ENCODE data around the gene POU3F2. TPM values are rescaled to one million over a fixed set of nuclear protein-coding genes. Genes with fewer than 3 reads are reported as not detected.

POU3F2 gene
- total RNA-seq = not detected
- polyA plus RNA-seq = 0.05 TPM
- long read RNA-seq, donor 1 = 0 reads
- long read RNA-seq, donor 2 = 0 reads
- long read RNA-seq, donor 3 = 0 reads
- long read RNA-seq, donor 4 = 0 reads

DNA sequence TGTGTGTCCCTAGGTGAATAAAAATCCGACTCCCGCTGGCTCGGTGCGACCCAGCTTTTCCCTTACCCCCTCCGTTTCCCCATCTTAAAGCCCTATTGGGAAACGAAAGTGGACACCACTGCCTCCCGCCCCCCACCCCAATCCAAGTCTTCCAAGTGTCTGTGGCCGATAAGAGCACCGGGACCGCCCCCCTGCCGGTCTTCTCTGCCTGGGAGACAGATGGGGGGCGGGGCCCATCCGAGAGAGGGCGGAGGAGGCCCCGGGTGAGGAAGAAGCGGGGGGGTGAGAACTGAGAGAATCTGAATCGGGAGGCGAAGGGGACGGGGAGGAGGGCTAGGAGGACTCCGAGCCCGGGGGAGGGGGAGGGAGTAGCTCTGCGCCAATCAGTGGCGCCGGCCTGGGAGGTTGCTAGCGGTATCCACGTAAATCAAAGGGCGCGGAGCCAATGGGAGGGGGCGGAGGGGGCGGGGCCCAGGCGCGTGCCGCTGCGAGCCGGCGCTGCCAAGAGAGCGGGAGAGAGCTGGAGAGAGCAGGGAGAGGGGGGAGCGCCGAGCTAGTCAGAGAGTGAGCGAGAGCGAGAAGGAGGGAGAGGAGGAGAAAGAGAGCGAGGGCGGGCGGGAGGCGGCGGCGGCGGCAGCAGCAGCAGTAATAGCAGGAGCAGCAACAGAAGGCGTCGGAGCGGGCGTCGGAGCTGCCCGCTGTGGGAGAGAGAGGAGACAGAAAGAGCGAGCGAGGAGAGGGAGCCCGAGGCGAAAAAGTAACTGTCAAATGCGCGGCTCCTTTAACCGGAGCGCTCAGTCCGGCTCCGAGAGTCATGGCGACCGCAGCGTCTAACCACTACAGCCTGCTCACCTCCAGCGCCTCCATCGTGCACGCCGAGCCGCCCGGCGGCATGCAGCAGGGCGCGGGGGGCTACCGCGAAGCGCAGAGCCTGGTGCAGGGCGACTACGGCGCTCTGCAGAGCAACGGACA is at the start of gene POU3F2:
TSS of gene POU3F2 (plus strand) at position 515 of the 972 bp plus-strand sequence. CDS start at position 815, 300 bp downstream.
- Histone ChIP-seq H3K9me3 (ENCODE audit: control insufficient read depth, low read length) (no peaks in the 10 kb centered on the region), H3K27ac (ENCODE audit: low read length) (no peak within 1 kb of the TSS), H3K4me3 (ENCODE audit: low read length) (peak within 1 kb of the TSS; percentile 79), H3K4me1 (ENCODE audit: control insufficient read depth, insufficient read depth, low read length) (peaks cover 7% of the 10 kb centered on the region), H3K27me3 (ENCODE audit: control insufficient read depth, insufficient read depth) (peaks cover 3% of the 10 kb centered on the region)
- DNase-seq (peak; percentile 66 to 83 (median 79)), ATAC-seq (peak; percentile 80 to 84)
- intact Hi-C loops (cut with DNase I) = no loop called here
- under 1% methylated on average over 83 of the region's 83 CpGs for WGBS

DNA sequence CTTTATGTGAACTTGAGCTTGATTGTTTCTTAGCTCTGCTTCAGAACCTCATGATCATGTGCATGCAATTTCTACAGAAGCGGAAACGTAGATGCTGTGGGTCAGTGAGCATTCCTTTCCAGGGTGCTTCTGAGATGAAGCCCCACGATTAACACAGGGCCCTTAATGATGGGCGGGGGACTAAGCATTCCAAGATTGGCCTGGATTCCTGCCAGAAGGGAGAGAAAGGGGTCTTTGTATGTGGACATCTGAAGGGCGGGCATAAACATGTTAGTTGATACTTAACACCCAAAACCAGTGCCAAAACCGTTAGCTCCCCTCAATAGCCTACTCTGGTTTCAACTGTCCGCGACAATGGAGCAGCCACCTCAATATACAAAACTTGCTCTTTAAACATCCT is 46.9 kb upstream of the POU3F2 start:
- Histone ChIP-seq H3K27me3 (ENCODE audit: control insufficient read depth, insufficient read depth) (no peaks in the 10 kb centered on the region), H3K9me3 (ENCODE audit: control insufficient read depth, low read length) (no peaks in the 10 kb centered on the region), H3K27ac (ENCODE audit: low read length) (no peak overlapping the region), H3K4me3 (ENCODE audit: low read length) (no peak overlapping the region), H3K4me1 (ENCODE audit: control insufficient read depth, insufficient read depth, low read length) (no peaks in the 10 kb centered on the region)
- ATAC-seq (no peak), DNase-seq (no peak)
- WGBS = 52% methylated on average over 8 of the region's 8 CpGs
- intact Hi-C loops (cut with DNase I) = no loop called here

DNA sequence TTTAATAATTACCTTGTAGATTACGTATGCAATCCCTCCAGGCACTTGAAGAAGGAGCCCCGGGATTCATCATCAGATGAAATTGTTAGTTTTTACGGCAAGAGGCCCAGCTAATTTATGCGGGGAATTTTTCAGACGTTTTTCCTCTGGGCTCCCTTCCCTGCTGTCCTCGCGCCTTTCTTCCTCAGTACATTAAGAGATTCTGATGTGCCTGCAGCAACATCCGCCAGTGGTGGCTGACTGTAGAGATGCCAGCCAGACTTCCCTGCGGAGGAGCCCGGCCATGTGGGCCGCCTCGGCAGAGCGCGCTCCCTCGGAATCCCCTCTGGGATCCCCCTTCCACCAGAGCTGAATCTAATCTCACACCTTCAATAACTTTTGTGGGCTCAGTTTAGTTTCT is 46.4 kb upstream of the POU3F2 start:
- H3K9me3 ChIP-seq (ENCODE audit: control insufficient read depth, low read length) = no peaks in the 10 kb centered on the region
- no peak for DNase-seq
- intact Hi-C loops (cut with DNase I) = no loop called here
- H3K27ac ChIP-seq (ENCODE audit: low read length) = no peak overlapping the region
- 17% methylated on average over 15 of the region's 15 CpGs for WGBS
- H3K27me3 ChIP-seq (ENCODE audit: control insufficient read depth, insufficient read depth) = no peaks in the 10 kb centered on the region
- ATAC-seq = no peak
- no peaks in the 10 kb centered on the region for H3K4me1 ChIP-seq (ENCODE audit: control insufficient read depth, insufficient read depth, low read length)
- H3K4me3 ChIP-seq (ENCODE audit: low read length) = no peak overlapping the region

DNA sequence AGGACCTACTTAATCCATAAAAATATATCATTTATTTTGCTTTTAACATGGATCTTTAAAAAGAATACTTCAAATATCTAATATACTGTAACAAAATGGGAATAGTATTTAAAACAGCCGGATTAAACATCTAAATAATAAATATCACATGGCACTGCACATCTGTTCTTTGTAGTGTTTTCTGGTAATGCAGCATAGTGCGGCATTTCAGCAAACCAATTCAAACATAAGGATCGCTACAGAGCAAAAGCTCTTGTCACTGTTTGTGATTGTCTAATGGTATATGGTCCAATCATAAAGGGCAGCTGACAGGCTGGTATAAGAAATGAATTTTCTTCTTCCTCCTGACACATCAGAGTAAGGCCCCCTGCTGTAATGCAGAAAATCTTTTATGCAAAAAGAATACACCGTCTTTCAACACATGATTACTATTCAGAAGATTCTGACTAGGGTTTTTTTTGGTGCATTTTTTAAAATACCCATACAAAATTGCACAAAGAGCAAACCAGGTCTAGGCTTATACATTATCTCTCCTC is 40.0 kb upstream of the POU3F2 start:
- no peak for ATAC-seq
- intact Hi-C loops (cut with DNase I) = no loop called here
- no peak overlapping the region for H3K27ac ChIP-seq (ENCODE audit: low read length)
- H3K9me3 ChIP-seq (ENCODE audit: control insufficient read depth, low read length) = no peaks in the 10 kb centered on the region
- peaks cover 3% of the 10 kb centered on the region for H3K27me3 ChIP-seq (ENCODE audit: control insufficient read depth, insufficient read depth)
- DNase-seq = no peak
- no peaks in the 10 kb centered on the region for H3K4me1 ChIP-seq (ENCODE audit: control insufficient read depth, insufficient read depth, low read length)
- 73% methylated on average over 4 of the region's 4 CpGs for WGBS
- H3K4me3 ChIP-seq (ENCODE audit: low read length) = no peak overlapping the region

DNA sequence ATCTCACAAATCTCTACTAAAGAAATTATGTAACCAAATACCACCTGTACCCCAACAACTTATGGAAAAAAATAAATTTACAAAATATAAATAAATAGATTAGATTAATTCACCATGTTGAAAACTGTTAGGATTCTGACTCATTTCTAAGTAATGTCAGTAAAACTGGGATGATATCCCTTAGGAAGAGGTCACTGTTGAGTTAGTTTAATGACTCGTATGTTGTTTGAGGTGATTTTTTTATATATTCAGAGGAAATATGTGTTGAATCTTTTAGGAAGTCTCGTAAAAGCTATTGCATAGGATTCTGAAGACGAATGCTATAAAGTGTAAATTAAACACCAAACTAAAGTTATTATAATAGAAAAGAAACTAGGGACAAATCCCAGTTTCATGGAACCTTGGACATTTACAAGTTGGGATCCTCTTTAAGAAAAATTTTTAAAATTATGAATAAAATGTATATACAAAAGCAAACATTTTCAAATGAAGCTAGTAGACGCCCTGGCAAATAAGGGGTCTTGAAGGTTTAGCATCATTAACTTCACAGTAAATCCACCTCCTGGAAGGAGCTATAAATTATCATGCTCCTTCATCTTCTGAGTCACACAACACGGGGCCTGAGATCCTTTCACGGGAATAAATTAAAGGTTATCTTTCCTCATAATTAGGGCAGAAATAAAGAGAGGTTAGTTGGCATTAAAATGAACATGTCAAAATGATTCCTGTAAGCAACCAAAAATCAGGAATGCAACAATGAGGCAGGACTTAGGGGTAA is 37.0 kb upstream of the POU3F2 start:
- no peak overlapping the region for H3K27ac ChIP-seq (ENCODE audit: low read length)
- ATAC-seq (no peak), DNase-seq (no peak)
- H3K9me3 ChIP-seq (ENCODE audit: control insufficient read depth, low read length) = no peaks in the 10 kb centered on the region
- 75% methylated on average over 6 of the region's 6 CpGs for whole genome bisulfite sequencing
- H3K4me3 ChIP-seq (ENCODE audit: low read length) = no peak overlapping the region
- intact Hi-C loops (cut with DNase I) = no loop called here
- H3K4me1 ChIP-seq (ENCODE audit: control insufficient read depth, insufficient read depth, low read length) = no peaks in the 10 kb centered on the region
- peaks cover 3% of the 10 kb centered on the region for H3K27me3 ChIP-seq (ENCODE audit: control insufficient read depth, insufficient read depth)

DNA sequence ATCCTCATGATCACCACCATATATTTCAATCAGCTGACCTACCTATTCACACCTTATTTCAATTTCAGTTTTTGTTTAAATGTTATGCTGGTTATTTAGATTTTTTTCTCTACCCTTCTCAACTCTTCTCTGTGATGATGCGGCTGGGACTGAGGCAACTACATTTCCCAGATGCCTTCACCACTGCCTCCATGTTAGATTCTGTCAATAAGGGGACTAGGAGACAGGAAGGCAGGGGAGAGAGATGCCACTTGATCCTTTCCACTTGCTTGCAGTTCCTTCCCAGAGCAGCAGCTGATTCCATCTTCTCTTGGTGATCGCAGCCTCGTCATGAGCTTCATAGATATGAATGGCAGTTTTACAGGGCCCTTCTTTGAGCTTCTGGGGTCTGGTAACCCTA is 33.5 kb upstream of the POU3F2 start:
- H3K27me3 ChIP-seq (ENCODE audit: control insufficient read depth, insufficient read depth) = no peaks in the 10 kb centered on the region
- no peak overlapping the region for H3K27ac ChIP-seq (ENCODE audit: low read length)
- no peaks in the 10 kb centered on the region for H3K4me1 ChIP-seq (ENCODE audit: control insufficient read depth, insufficient read depth, low read length)
- intact Hi-C loops (cut with DNase I) = no loop called here
- H3K9me3 ChIP-seq (ENCODE audit: control insufficient read depth, low read length) = no peaks in the 10 kb centered on the region
- H3K4me3 ChIP-seq (ENCODE audit: low read length) = no peak overlapping the region
- WGBS = 74% methylated on average over 3 of the region's 3 CpGs
- DNase-seq (no peak), ATAC-seq (no peak)

DNA sequence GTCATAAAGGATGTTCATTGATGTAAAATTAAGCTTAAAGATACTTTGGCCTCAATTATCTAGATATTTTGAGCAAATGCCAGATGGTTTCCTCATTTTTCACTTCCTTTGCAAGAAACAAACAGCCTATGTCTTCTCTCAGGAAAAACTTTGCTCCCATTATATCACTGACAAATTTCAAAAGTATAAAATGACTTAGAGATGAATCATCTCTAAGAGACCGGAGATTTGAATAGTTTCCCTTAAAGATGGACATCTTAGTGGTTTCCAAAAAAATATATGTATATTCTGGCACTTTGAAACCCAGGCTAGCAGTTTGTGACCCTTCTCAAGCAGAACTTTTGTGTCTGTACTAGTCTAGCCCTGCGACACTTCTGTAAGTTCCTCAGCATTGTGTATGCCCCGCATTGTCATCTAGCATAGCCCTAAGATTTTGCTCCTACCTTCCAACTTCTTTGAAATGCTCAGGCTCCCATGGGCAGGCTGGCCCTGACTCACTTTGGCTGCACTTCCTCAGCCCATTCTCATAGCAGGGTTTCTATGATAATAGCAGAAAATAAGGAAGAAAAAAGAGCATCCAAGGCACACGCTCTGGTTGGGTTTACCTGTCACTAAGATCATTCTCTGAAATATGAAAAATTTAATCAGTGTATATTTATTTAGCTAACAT is 25.7 kb upstream of the POU3F2 start:
- WGBS = 67% methylated on average over 4 of the region's 4 CpGs
- DNase-seq = no peak
- intact Hi-C loops (cut with DNase I) = no loop called here

DNA sequence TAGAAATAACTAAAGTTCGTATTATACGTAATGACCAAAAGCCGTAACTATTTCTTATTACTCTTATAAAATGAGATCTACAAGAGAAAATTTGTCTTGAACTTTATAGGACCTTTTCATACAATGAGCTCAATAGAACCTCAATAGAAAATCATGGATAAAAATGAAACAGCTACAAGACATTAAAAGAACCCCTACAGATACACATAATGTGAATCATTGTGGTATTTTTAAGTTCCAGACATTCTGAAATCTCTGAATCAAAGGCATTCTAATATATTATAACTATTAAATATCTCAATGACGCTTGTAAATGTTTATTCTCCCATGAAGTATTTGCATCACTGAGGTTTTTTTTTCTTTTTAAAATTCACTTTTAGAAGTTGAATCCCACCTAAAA is 22.2 kb upstream of the POU3F2 start:
- ATAC-seq = no peak
- no peaks in the 10 kb centered on the region for H3K4me1 ChIP-seq (ENCODE audit: control insufficient read depth, insufficient read depth, low read length)
- intact Hi-C loops (cut with DNase I) = no loop called here
- peaks cover 3% of the 10 kb centered on the region for H3K27me3 ChIP-seq (ENCODE audit: control insufficient read depth, insufficient read depth)
- H3K4me3 ChIP-seq (ENCODE audit: low read length) = no peak overlapping the region
- no peak for DNase-seq
- H3K27ac ChIP-seq (ENCODE audit: low read length) = no peak overlapping the region
- 90% methylated on average over 4 of the region's 4 CpGs for WGBS
- H3K9me3 ChIP-seq (ENCODE audit: control insufficient read depth, low read length) = no peaks in the 10 kb centered on the region

More for the DNA sequence above, 25.7 kb upstream of the POU3F2 start:
- no peak for ATAC-seq
- no peak overlapping the region for H3K4me3 ChIP-seq (ENCODE audit: low read length)
- H3K9me3 ChIP-seq (ENCODE audit: control insufficient read depth, low read length) = no peaks in the 10 kb centered on the region
- H3K27me3 ChIP-seq (ENCODE audit: control insufficient read depth, insufficient read depth) = peaks cover 3% of the 10 kb centered on the region
- no peaks in the 10 kb centered on the region for H3K4me1 ChIP-seq (ENCODE audit: control insufficient read depth, insufficient read depth, low read length)
- H3K27ac ChIP-seq (ENCODE audit: low read length) = no peak overlapping the region

DNA sequence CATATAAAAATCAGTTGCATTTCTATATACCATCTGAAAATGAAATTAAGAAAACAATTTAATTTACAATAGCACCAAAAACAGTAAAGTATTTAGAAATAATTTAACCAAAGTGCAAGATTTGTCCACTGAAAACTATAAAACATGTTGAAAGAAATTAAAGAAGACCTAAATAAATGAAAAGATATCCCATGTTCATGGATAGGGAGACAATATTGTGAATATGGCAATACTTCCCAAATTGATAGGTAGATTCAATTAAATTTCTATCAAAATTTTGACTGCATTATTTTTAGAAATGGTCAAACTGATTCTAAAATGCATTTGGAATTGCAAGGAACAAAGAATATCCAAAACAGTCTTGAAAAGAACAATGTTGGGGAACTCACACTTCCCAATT is 17.6 kb upstream of the POU3F2 start:
- ATAC-seq (no peak), DNase-seq (no peak)
- Histone ChIP-seq H3K27ac (ENCODE audit: low read length) (no peak overlapping the region), H3K4me3 (ENCODE audit: low read length) (no peak overlapping the region), H3K4me1 (ENCODE audit: control insufficient read depth, insufficient read depth, low read length) (no peaks in the 10 kb centered on the region), H3K9me3 (ENCODE audit: control insufficient read depth, low read length) (no peaks in the 10 kb centered on the region), H3K27me3 (ENCODE audit: control insufficient read depth, insufficient read depth) (peaks cover 2% of the 10 kb centered on the region)
- intact Hi-C loops (cut with DNase I) = no loop called here

DNA sequence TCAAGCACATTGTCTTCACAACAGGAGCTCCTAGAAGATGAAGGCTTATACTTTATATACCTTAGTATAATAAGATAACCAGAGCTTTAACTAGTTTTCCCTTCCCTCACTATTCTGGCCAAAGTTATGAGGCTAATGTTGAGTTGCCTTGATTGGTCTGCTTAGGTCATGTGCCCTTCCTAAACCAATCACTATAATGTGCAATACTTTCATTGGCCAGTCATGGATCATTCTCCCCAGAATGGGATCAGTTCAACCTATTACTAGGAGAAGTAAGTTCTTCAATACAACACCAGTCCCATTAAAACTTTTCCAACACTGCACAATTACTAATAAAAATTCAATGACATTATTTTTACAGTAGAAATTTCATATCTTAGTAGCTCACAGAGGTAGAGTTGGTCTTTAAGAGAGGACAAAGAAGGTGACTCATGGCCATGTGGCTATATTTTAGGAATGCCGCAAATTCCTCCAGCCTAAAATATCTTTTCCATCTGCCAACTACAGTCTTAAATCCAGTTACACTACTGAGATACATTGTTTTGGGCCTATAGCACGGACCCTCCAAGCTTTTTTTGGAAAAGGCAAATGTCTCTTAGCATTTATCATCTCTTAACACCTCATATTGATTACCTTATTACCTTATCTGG is 12.5 kb upstream of the POU3F2 start:
- 89% methylated on average over 2 of the region's 2 CpGs for WGBS
- ATAC-seq = no peak
- H3K27me3 ChIP-seq (ENCODE audit: control insufficient read depth, insufficient read depth) = peaks cover 5% of the 10 kb centered on the region

More for the DNA sequence above, 12.5 kb upstream of the POU3F2 start:
- Histone ChIP-seq H3K9me3 (ENCODE audit: control insufficient read depth, low read length) (no peaks in the 10 kb centered on the region), H3K4me3 (ENCODE audit: low read length) (no peak overlapping the region), H3K27ac (ENCODE audit: low read length) (no peak overlapping the region), H3K4me1 (ENCODE audit: control insufficient read depth, insufficient read depth, low read length) (no peaks in the 10 kb centered on the region)
- intact Hi-C loops (cut with DNase I) = no loop called here
- no peak for DNase-seq
